ENCODE results near the gene FGFR3. TPM values are rescaled to one million over a fixed set of nuclear protein-coding genes. Genes with fewer than 3 reads are reported as not detected.

Gene FGFR3
- total RNA-seq, 3 donors from 2014 or later (not counting 1 experiment from before 2014, with no cell fraction given) = not detected

DNA sequence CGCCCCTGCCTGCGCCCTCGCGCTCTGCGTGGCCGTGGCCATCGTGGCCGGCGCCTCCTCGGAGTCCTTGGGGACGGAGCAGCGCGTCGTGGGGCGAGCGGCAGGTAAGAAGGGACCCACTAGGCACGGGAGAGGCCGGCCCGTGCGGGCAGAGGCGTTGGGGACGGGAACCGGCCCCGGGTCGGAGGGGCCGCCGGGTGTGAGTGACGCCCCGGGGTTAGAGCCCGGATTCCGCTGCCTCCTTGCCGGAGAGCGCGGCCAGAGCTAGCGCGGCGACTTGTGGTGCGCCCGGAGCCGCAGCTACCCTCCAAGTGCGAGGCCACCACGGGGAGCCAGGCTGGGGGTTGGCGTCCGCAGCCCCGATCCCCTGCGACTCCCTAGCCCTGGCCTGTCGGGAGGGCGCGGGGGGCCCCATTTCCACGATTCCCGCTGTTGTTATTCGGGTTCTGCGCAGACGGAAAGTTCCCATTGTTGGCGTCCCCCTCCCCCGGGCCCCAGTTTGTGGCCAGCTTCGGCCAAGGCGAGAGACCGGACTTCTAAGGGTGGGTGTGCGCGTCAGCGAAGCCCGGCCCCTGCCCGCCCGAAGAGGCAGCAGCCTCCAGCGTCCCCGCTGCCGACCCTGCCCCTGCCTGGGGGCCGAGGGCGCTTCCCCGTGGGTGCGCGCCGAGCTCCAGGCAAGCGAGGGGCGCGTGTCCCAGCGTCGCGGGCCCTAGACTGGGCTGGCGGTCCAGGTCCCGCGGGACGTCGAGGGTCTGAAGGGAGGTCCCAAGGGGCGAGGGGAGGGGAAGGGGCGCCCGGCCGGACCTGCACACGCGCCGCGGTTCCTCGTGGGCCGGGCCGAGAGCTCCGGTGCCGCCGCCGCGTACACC lies 1.1 kb downstream of the FGFR3 start:
- no peaks in the 10 kb centered on the region for H3K36me3 ChIP-seq (ENCODE audit: control insufficient read depth, insufficient read depth, low read length)
- no peak overlapping the region for H3K4me3 Mint-ChIP-seq

GRCh38 chr4:1794809-1795298 lies 1.8 kb downstream of the FGFR3 start:
- H3K27me3 ChIP-seq (ENCODE audit: control insufficient read depth, insufficient read depth, low read length) = peaks cover 24% of the 10 kb centered on the region
- ATAC-seq (peak in 2 of 3 donors; percentile 20 to 24), DNase-seq (peak in 1 of 2 donors; percentile 19)
- intact Hi-C loops (cut with micrococcal nuclease) = no loop called here
- no peak overlapping the region for H3K27ac Mint-ChIP-seq
- H3K9me3 Mint-ChIP-seq = no peaks in the 10 kb centered on the region
- WGBS (ENCODE audit: insufficient coverage) = 1% methylated on average over 68 of the region's 68 CpGs
- peaks cover 8 to 13% of the 10 kb centered on the region in 2 donors for H3K27me3 Mint-ChIP-seq (ENCODE audit: low read depth in 2 of 2)
- H3K4me3 Mint-ChIP-seq = peak overlapping the region; percentile 28
- H3K4me3 ChIP-seq (ENCODE audit: low read length) = no peak overlapping the region
- peaks cover 15% of the 10 kb centered on the region for H3K4me1 ChIP-seq (ENCODE audit: control insufficient read depth, insufficient read depth, low read length)
- no peak overlapping the region for H3K27ac ChIP-seq (ENCODE audit: low read length)
- no peaks in the 10 kb centered on the region for H3K9me3 ChIP-seq (ENCODE audit: control insufficient read depth, insufficient read depth, low read length)
- no peaks in the 10 kb centered on the region for H3K36me3 ChIP-seq (ENCODE audit: control insufficient read depth, insufficient read depth, low read length)
- no peaks in the 10 kb centered on the region for H3K36me3 Mint-ChIP-seq
- H3K4me1 Mint-ChIP-seq = no peaks in the 10 kb centered on the region
- TF ChIP-seq, protein P1, sequence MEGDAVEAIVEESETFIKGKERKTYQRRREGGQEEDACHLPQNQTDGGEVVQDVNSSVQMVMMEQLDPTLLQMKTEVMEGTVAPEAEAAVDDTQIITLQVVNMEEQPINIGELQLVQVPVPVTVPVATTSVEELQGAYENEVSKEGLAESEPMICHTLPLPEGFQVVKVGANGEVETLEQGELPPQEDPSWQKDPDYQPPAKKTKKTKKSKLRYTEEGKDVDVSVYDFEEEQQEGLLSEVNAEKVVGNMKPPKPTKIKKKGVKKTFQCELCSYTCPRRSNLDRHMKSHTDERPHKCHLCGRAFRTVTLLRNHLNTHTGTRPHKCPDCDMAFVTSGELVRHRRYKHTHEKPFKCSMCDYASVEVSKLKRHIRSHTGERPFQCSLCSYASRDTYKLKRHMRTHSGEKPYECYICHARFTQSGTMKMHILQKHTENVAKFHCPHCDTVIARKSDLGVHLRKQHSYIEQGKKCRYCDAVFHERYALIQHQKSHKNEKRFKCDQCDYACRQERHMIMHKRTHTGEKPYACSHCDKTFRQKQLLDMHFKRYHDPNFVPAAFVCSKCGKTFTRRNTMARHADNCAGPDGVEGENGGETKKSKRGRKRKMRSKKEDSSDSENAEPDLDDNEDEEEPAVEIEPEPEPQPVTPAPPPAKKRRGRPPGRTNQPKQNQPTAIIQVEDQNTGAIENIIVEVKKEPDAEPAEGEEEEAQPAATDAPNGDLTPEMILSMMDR (IDR thresholded peaks at IDR 0.05) = no peak

More for the DNA sequence above, 1.1 kb downstream of the FGFR3 start:
- Mint-ChIP-seq H3K27me3 (ENCODE audit: low read depth in 2 of 2) (peaks cover 8 to 13% of the 10 kb centered on the region in 2 donors), H3K27ac (no peak overlapping the region), H3K9me3 (no peaks in the 10 kb centered on the region), H3K36me3 (no peaks in the 10 kb centered on the region), H3K4me1 (no peaks in the 10 kb centered on the region)
- H3K27ac ChIP-seq (ENCODE audit: low read length) = no peak overlapping the region
- H3K27me3 ChIP-seq (ENCODE audit: control insufficient read depth, insufficient read depth, low read length) = peaks cover 24% of the 10 kb centered on the region
- TF ChIP-seq, protein P1 (IDR thresholded peaks at IDR 0.05) = no peak
- intact Hi-C loops (cut with micrococcal nuclease) = no loop called here
- no peak for ATAC-seq
- DNase-seq = peak in 1 of 2 donors; percentile 13
- WGBS (ENCODE audit: insufficient coverage) = 2% methylated on average over 101 of the region's 101 CpGs
- H3K4me3 ChIP-seq (ENCODE audit: low read length) = no peak overlapping the region
- no peaks in the 10 kb centered on the region for H3K9me3 ChIP-seq (ENCODE audit: control insufficient read depth, insufficient read depth, low read length)
- peaks cover 15% of the 10 kb centered on the region for H3K4me1 ChIP-seq (ENCODE audit: control insufficient read depth, insufficient read depth, low read length)

DNA sequence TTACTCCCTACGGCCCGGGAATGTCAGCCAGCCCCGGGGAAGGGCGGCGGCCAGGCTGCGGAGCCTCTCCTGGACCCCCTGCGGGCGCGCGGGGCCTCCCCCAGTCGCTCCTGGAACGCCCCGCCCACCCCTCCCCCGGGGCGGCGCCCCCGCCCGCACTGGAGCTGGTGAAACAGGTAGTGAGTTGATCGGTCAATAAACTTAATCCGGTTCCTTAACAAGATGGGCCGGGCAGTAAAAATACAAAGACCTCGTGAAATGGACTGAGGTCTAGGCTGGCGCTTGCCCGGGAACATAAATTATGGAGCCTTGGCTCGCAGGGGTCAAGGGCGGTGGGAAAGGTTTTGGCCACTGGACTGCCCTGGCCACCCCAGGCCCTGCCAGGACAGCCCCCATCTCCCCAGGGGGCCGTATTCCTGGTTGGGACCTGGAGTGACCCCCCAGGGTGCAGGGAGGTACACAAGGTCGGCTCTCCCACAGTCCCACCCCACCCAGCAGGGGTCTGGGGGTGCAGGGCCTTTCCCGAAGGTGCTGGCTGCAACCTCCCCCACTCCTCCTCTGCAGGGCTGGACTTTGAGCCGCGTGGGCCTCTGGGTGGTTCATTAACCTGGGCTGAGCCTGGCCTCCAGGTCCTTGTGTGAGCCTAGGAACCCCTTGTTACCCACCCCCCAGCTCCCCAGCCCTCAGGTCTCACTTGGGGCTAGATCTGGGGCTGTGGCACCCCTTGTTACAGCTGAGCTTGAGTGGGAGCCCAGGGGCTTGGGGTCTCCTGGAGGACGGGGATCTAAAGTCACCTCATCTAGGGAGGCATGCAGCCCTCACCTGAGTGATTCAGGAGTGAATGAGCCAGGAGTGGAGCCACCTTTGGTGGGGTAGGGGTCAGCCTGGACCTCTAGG lies 2.5 kb downstream of the FGFR3 start:
- Mint-ChIP-seq H3K4me1 (no peaks in the 10 kb centered on the region), H3K9me3 (no peaks in the 10 kb centered on the region), H3K36me3 (no peaks in the 10 kb centered on the region), H3K27ac (no peak overlapping the region), H3K27me3 (ENCODE audit: low read depth in 2 of 2) (peaks cover 8 to 11% of the 10 kb centered on the region in 2 donors), H3K4me3 (peak overlapping the region; percentile 35)
- H3K4me1 ChIP-seq (ENCODE audit: control insufficient read depth, insufficient read depth, low read length) = peaks cover 15% of the 10 kb centered on the region
- WGBS (ENCODE audit: insufficient coverage) = 41% methylated on average over 24 of the region's 32 CpGs
- TF ChIP-seq, protein P1 (IDR thresholded peaks at IDR 0.05) = no peak
- ATAC-seq (no peak), DNase-seq (no peak)
- intact Hi-C loops (cut with micrococcal nuclease) = no loop called here
- H3K27ac ChIP-seq (ENCODE audit: low read length) = no peak overlapping the region
- H3K36me3 ChIP-seq (ENCODE audit: control insufficient read depth, insufficient read depth, low read length) = no peaks in the 10 kb centered on the region
- H3K9me3 ChIP-seq (ENCODE audit: control insufficient read depth, insufficient read depth, low read length) = no peaks in the 10 kb centered on the region
- no peak overlapping the region for H3K4me3 ChIP-seq (ENCODE audit: low read length)
- peaks cover 24% of the 10 kb centered on the region for H3K27me3 ChIP-seq (ENCODE audit: control insufficient read depth, insufficient read depth, low read length)
